DND-41 (cell line): Measurements from ENCODE around the gene SIPA1L3.

Source experiments
- ATAC-seq: fragments of 200-7000 bp; cut with Tn5 transposase; 3 replicates; pipeline ENCODE4 v1.9.1; 2021; ENCODE audit warnings: low read depth; ENCODE audit not compliant: insufficient read depth
- DNase-seq: peaks from one replicate; pipeline ENCODE4 v3.0.0-alpha.2; 2020
- H2AFZ ChIP-seq: 2 replicates; pipeline ENCODE4 v1.6.0; 2012; ENCODE audit warnings: low read depth, low read length
- H3K27ac ChIP-seq: 2 replicates; pipeline ENCODE4 v1.5.1; 2012; ENCODE audit warnings: low read length, inconsistent platforms
- H3K27me3 ChIP-seq: fragments of 200-600 bp; sonication (generic); 2 replicates; pipeline ENCODE4 v1.6.0; 2012; ENCODE audit warnings: low read length, mild to moderate bottlenecking, inconsistent platforms; ENCODE audit not compliant: insufficient read depth, poor library complexity
- H3K36me3 ChIP-seq: 2 replicates; pipeline ENCODE4 v1.5.1; 2012; ENCODE audit warnings: low read length, inconsistent platforms; ENCODE audit not compliant: insufficient read depth
- H3K4me1 ChIP-seq: 2 replicates; pipeline ENCODE4 v1.5.1; 2012; ENCODE audit warnings: mild to moderate bottlenecking, low read length; ENCODE audit not compliant: insufficient read depth
- H3K4me2 ChIP-seq: 2 replicates; pipeline ENCODE4 v1.6.0; 2012; ENCODE audit warnings: mild to moderate bottlenecking, moderate library complexity, low read length, inconsistent platforms; ENCODE audit not compliant: insufficient read depth
- H3K4me3 ChIP-seq, 2 experiments: fragments of 200-600 bp in 1 of 2; shearing (Covaris generic) in 1 of 2; 2 replicates each; pipeline ENCODE4 v1.5.1; 2012 to 2016; ENCODE audit warnings: inconsistent platforms in 2 of 2, low read length in 2 of 2, mild to moderate bottlenecking in 2 of 2, low read depth in 1 of 2, moderate library complexity in 1 of 2
- H3K79me2 ChIP-seq: 2 replicates; pipeline ENCODE4 v1.6.0; 2012; ENCODE audit warnings: low read length, inconsistent platforms; ENCODE audit not compliant: insufficient read depth
- H3K9ac ChIP-seq: 2 replicates; pipeline ENCODE4 v1.6.0; 2012; ENCODE audit warnings: low read depth, mild to moderate bottlenecking, inconsistent platforms, low read length, moderate library complexity
- H3K9me3 ChIP-seq: 2 replicates; pipeline ENCODE4 v1.5.1; 2012; ENCODE audit warnings: low read length, moderate library complexity, mild to moderate bottlenecking, inconsistent platforms; ENCODE audit not compliant: insufficient read depth, severe bottlenecking
- H4K20me1 ChIP-seq: 2 replicates; pipeline ENCODE4 v1.6.0; 2012; ENCODE audit warnings: low read length; ENCODE audit not compliant: insufficient read depth
- EZH2 ChIP-seq: IDR thresholded peaks from 3 replicates; pipeline ENCODE4 v1.6.1; 2012; ENCODE audit warnings: borderline replicate concordance, low read depth, mild to moderate bottlenecking, moderate library complexity, low read length, inconsistent platforms; ENCODE audit not compliant: severe bottlenecking
- TF ChIP-seq, protein P1 (sequence below): IDR thresholded peaks from 2 replicates; pipeline ENCODE4 v1.5.1; 2012; ENCODE audit warnings: borderline replicate concordance, low read length, moderate library complexity, mild to moderate bottlenecking; ENCODE audit not compliant: poor library complexity, severe bottlenecking; ENCODE audit errors: extremely low read depth

The SIPA1L3 gene

GRCh38 chr19:37990362-37990761 lies 83.4 kb downstream of the SIPA1L3 start:
- TF ChIP-seq EZH2, result no peak
- TF ChIP-seq, protein P1, sequence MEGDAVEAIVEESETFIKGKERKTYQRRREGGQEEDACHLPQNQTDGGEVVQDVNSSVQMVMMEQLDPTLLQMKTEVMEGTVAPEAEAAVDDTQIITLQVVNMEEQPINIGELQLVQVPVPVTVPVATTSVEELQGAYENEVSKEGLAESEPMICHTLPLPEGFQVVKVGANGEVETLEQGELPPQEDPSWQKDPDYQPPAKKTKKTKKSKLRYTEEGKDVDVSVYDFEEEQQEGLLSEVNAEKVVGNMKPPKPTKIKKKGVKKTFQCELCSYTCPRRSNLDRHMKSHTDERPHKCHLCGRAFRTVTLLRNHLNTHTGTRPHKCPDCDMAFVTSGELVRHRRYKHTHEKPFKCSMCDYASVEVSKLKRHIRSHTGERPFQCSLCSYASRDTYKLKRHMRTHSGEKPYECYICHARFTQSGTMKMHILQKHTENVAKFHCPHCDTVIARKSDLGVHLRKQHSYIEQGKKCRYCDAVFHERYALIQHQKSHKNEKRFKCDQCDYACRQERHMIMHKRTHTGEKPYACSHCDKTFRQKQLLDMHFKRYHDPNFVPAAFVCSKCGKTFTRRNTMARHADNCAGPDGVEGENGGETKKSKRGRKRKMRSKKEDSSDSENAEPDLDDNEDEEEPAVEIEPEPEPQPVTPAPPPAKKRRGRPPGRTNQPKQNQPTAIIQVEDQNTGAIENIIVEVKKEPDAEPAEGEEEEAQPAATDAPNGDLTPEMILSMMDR, result no peak
- Histone ChIP-seq H2AFZ (no peak overlapping the region), H4K20me1 (peaks cover 24% of the 10 kb centered on the region), H3K27me3 (no peaks in the 10 kb centered on the region), H3K4me3 (no peak overlapping the region), H3K36me3 (no peaks in the 10 kb centered on the region), H3K9me3 (no peaks in the 10 kb centered on the region), H3K9ac (no peak overlapping the region), H3K79me2 (0 out of 2 replicates have a peak, but pooled peaks cover under 1% of the 10 kb centered on the region), H3K4me2 (no peak overlapping the region), H3K4me1 (peaks cover 11% of the 10 kb centered on the region), H3K27ac (no peak overlapping the region)
- DNase-seq (no peak), ATAC-seq (no peak)

DNA sequence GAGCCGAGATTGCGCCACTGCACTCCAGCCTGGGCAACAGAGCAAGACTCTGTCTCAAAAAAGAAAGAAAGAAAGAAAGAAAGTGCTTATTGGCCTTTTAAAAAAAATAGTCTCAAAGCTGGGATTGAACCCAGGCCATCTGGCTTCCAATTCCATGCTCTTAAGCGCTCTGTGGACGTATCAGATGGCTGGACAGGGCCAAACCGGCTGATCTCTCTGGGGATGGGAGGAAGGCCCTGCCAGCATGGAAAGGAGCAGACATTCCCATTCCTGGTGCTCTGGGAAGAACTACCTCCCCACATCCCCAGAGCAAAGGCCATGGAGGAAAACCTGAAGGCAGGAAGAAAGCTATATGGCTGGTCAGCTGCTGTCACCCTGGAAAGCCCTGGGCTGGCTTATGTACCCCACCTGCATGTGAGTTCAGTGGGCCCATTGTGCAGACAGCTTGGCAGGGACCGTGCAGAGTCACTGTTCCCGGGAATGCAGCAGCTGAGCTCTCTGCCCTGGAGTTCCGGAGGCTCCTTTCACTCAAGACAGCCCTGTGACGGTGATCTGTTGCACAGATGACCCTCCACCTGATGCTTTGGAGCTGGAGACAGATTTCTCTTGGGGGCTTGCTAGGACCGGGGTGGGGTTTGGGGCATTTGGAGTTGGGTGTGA lies 84.3 kb downstream of the SIPA1L3 start:
- no peak overlapping the region for H3K4me2 ChIP-seq
- no peak overlapping the region for H2AFZ ChIP-seq
- DNase-seq, result no peak
- H4K20me1 ChIP-seq, result peaks cover 21% of the 10 kb centered on the region
- no peak overlapping the region for H3K27ac ChIP-seq
- H3K27me3 ChIP-seq, result no peaks in the 10 kb centered on the region
- no peaks in the 10 kb centered on the region for H3K79me2 ChIP-seq
- no peak overlapping the region for H3K4me3 ChIP-seq
- no peaks in the 10 kb centered on the region for H3K9me3 ChIP-seq
- no peak for TF ChIP-seq EZH2
- TF ChIP-seq, protein P1, result no peak
- no peak for ATAC-seq
- H3K9ac ChIP-seq, result no peak overlapping the region
- no peaks in the 10 kb centered on the region for H3K36me3 ChIP-seq
- peaks cover 4% of the 10 kb centered on the region; the same call in 1 of the 2 replicates for H3K4me1 ChIP-seq

DNA sequence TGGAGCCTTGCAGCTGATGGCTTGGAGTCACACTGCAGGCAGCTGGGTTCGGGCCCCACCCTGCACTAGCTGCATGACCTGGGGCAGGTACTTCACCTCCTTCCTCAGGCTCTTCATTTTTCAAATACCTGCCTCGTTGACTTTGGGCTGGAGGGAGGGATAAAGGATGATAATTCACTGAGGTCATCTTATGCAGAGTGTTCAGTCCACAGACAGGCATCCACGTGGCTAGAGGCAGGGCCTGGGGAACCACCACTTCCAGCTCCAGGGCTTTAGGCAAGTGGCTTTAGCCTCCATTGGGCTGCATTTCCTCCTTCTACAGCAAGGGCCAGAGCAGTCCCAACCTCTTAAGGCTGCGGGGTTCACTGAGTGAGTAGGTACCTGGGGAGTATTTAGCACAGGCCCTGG lies 84.8 kb downstream of the SIPA1L3 start:
- Histone ChIP-seq H3K4me2 (no peak overlapping the region), H3K27me3 (no peaks in the 10 kb centered on the region), H3K27ac (no peak overlapping the region), H3K4me3 (no peak overlapping the region), H2AFZ (no peak overlapping the region), H3K36me3 (no peaks in the 10 kb centered on the region), H3K79me2 (no peaks in the 10 kb centered on the region), H3K9ac (no peak overlapping the region), H3K9me3 (no peaks in the 10 kb centered on the region), H4K20me1 (peaks cover 21% of the 10 kb centered on the region), H3K4me1 (no peaks in the 10 kb centered on the region)
- DNase-seq, result no peak
- TF ChIP-seq EZH2, result no peak
- TF ChIP-seq, protein P1, result no peak
- no peak for ATAC-seq
